Endothelial cell of umbilical vein (primary cell): ENCODE data around the gene SYNGR3.

Experiments
- EZH2 ChIP-seq: IDR thresholded peaks from 2 replicates; pipeline ENCODE4 v1.6.1; 2012; ENCODE audit warnings: borderline replicate concordance, low read depth, mild to moderate bottlenecking, moderate library complexity, low read length, inconsistent platforms; ENCODE audit not compliant: severe bottlenecking
- FOS ChIP-seq: IDR thresholded peaks from 2 replicates; pipeline ENCODE4 v1.6.1; 2011; ENCODE audit warnings: mild to moderate bottlenecking, low read length, moderate library complexity, borderline replicate concordance; ENCODE audit not compliant: insufficient read depth
- JUN ChIP-seq: IDR thresholded peaks from 2 replicates; pipeline ENCODE4 v1.6.1; 2011; ENCODE audit warnings: borderline replicate concordance, low read depth; ENCODE audit not compliant: insufficient read length, insufficient read depth
- MAX ChIP-seq: IDR thresholded peaks from 2 replicates; pipeline ENCODE4 v1.6.1; 2011; ENCODE audit not compliant: insufficient read depth, insufficient read length
- MYC ChIP-seq: IDR thresholded peaks from one replicate; pipeline ENCODE4 v1.6.1; 2011; ENCODE audit warnings: mild to moderate bottlenecking, low read depth, low read length
- POLR2A ChIP-seq: IDR thresholded peaks from 2 replicates; pipeline ENCODE4 v1.6.1; 2012; ENCODE audit warnings: low read depth, mild to moderate bottlenecking, control low read depth, low read length
- POLR2AphosphoS5 ChIP-seq: IDR thresholded peaks from 2 replicates; pipeline ENCODE4 v1.6.1; 2012; ENCODE audit warnings: low read depth, mild to moderate bottlenecking, control low read depth, low read length, moderate library complexity; ENCODE audit not compliant: insufficient read depth
- TF ChIP-seq, protein P1 (sequence below), 2 donors: IDR thresholded peaks; 1 replicate in 1 of 2; 2 replicates in 1 of 2; pipeline ENCODE4 v1.5.1; 2011; ENCODE audit warnings: low read length in 2 of 2, mild to moderate bottlenecking in 2 of 2, moderate library complexity in 2 of 2, control low read depth in 1 of 2, inconsistent platforms in 1 of 2, low read depth in 1 of 2; ENCODE audit not compliant: insufficient read depth in 1 of 2; ENCODE audit errors: extremely low read depth in 1 of 2

GRCh38 chr16:1965396-1966001 is 24.3 kb upstream of the SYNGR3 start:
- no peak for TF ChIP-seq EZH2
- TF ChIP-seq, protein P1, sequence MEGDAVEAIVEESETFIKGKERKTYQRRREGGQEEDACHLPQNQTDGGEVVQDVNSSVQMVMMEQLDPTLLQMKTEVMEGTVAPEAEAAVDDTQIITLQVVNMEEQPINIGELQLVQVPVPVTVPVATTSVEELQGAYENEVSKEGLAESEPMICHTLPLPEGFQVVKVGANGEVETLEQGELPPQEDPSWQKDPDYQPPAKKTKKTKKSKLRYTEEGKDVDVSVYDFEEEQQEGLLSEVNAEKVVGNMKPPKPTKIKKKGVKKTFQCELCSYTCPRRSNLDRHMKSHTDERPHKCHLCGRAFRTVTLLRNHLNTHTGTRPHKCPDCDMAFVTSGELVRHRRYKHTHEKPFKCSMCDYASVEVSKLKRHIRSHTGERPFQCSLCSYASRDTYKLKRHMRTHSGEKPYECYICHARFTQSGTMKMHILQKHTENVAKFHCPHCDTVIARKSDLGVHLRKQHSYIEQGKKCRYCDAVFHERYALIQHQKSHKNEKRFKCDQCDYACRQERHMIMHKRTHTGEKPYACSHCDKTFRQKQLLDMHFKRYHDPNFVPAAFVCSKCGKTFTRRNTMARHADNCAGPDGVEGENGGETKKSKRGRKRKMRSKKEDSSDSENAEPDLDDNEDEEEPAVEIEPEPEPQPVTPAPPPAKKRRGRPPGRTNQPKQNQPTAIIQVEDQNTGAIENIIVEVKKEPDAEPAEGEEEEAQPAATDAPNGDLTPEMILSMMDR (IDR thresholded peaks at IDR 0.05; ENCODE audit: extremely low read depth in 1 of 2, insufficient read depth in 1 of 2, low read depth in 1 of 2, low read length in 2 of 2), result no peak
- TF ChIP-seq POLR2AphosphoS5, result no peak
- no peak for TF ChIP-seq POLR2A
- TF ChIP-seq MYC, result no peak
- no peak for TF ChIP-seq MAX
- no peak for TF ChIP-seq FOS
- TF ChIP-seq JUN, result no peak
